HG02798 (cell line): ENCODE results near the gene PIK3R1.

Experiments used
- ATAC-seq: cut with Tn5 transposase; IDR thresholded peaks from one replicate; pipeline ENCODE4 v1.9.1; 2021; ENCODE audit warnings: mild to moderate bottlenecking; ENCODE audit not compliant: unreplicated experiment, poor library complexity

Gene PIK3R1

GRCh38 chr5:68287976-68288706 lies 72.6 kb downstream of the PIK3R1 start:
- ATAC-seq: peak; percentile 73

- peak; percentile 12 for ATAC-seq
Measured at GRCh38 chr5:68288707-68289134, 73.2 kb downstream of the PIK3R1 start.

DNA sequence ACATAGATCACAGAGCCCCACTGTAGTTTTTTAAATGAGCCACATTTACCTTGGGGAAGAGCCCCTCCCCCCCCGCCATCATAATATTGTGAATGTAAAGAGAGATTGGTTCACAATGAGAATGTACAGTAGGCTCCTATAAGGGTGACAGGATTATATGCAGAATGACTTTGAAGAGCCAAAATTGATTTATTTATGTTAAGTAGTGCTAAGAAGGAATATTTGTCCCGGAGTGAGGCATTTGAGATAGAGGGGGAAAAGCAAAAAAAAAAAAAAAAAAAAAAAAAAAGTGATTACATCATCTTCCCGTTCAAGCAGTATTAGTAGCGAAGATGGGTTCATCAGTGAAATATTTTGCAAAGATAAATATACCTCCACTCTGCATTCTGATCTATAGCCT lies 73.9 kb downstream of the PIK3R1 start:
- no peak for ATAC-seq

DNA sequence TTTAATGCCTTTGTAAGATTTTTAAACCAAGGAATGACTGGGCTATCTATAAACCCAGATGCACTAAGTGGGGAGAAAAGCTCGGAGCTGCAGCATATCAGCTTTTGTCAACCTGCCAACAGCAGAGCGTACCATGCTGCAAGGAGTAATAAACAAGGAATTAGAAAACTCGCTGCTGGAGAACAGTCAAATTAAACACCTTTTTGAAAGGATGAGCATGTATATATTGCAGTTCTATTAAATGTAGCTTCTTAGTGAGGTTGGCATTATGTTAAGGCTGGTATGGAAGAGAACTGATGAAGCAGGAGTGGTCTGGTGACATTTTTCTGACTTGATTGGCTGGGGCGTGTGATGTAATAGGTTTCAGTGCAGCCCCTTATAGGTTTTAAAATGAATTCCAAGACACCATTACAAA lies 74.7 kb downstream of the PIK3R1 start:
- ATAC-seq: no peak

DNA sequence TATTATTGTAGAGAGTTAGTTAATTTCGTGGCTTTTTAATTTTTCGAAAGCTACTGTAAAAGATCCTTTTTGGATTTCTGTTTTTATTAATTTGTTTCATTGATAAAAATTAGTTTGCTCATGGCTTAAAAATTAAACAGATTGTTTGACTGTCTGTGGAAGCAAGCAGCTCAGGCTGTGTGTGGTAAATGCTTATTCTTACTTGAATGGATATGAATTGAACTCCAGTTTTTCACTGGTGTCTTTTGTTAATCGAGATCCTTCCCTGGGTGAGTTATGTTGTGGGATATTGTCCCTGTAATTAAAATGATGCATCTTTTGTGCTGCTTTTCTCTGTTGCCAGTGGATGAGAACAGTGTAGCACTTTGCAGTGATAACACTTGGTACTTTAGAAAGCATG lies 75.3 kb downstream of the PIK3R1 start:
- no peak for ATAC-seq

DNA sequence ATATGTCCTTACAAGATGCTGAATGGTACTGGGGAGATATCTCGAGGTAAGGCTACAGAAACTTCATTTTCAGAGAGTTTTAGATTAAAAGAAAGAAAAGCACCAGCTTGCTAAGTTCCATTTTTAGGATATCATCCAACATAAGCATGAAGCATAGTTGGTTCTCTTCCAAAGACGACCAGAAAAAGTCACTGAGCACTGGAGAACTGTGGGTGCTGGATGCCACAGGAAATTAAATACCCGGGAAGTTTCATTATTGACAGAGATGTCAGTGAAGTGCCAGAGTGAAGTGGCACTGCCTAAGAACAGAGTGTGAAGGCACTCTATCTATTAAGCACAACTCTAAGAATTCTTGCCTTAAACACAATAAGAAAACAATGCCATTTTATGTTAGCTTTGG lies 76.8 kb downstream of the PIK3R1 start:
- ATAC-seq: no peak

DNA sequence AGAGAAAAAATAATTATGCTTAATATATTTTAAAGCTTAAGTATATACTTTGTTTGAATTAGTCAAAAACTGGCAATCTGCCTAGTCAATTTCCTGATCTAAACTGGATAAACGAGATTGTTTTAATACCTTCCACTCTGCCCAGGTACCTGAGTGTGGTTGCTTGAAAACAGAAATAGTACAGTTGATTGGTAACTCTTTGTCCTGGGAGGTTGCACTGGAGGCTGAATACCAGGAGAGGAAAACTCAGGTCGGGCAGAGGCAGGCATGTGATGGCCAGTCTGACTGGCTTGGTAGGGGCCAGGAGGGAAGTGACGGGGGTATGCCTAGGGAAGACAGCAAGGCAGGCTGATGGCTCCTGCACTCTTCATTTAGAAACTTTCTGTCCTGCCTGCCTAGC lies 80.2 kb downstream of the PIK3R1 start:
- ATAC-seq: no peak

DNA sequence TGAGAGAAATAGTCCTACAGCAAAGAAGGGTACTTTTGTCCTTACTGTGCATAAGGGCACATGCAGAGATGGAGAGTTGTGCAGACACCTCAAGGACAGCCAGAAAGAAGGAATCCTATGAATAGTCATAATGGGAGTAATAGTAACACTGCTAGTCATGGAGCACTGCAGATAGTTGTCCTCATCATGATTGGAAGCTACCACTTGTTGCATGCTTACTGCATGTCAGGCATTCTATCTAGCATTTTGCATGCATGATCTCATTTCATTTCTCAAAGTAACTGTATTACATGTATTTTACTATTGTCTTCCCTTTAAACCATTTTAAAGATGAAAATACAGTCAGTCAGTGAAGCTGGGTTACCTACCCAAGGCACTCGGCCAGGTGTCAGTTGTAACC lies 81.3 kb downstream of the PIK3R1 start:
- no peak for ATAC-seq

GRCh38 chr5:68297656-68298055 lies 82.1 kb downstream of the PIK3R1 start:
- ATAC-seq: no peak

- ATAC-seq: no peak
Measured at GRCh38 chr5:68298479-68298878, 82.9 kb downstream of the PIK3R1 start.

DNA sequence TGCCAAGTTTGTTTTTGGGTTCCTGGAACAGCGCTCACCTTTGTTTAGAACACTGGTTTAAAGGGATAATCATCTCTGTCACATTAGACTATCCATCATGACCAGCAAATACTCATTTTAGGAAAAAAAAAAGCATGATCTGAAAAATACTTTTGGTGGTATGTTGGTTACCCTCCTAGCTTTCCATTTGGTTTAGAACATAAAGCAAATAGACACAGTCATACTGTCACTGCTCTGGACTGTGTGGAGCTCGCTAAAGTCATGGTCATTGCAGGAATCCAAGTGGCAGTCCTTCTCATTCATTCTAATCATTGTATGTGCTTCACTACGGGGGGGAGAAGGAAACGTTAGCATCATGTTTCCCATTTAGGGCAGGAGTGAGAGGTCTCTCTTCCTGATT lies 83.5 kb downstream of the PIK3R1 start:
- no peak for ATAC-seq

- no peak for ATAC-seq
Measured at GRCh38 chr5:68299575-68299974, 84.0 kb downstream of the PIK3R1 start.

DNA sequence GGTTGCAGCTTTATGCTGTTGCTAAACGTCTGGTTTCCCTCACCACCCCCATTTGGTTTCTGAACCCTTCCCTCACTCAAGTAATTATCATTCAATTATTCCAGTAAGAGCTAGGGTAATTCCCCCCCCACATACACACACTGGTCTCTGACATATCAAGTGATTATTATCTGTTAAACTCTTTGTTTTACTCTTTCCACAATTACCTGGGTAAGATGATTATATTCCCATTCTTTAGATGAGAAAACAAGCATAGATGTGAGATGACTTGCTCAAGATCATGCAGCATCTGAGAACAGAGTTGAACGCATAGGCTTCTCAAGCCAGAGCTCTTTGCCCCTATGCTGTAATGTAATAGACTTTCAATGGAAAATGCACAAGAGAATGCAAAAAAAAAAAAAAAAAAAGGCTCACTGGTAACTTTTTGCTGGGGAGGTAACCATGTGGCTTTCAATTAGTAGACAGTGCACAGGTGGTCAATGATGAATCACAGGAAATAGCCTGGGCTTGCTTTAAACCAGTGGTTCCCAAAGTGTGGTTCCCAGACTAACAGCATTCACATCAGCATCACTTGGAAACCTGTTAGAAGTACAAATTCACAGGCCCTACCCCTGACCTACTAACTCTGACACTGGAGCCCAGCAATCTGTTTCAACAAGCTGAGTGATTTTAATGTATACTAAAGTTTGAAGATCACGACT lies 87.6 kb downstream of the PIK3R1 start:
- peak; percentile 56 for ATAC-seq

DNA sequence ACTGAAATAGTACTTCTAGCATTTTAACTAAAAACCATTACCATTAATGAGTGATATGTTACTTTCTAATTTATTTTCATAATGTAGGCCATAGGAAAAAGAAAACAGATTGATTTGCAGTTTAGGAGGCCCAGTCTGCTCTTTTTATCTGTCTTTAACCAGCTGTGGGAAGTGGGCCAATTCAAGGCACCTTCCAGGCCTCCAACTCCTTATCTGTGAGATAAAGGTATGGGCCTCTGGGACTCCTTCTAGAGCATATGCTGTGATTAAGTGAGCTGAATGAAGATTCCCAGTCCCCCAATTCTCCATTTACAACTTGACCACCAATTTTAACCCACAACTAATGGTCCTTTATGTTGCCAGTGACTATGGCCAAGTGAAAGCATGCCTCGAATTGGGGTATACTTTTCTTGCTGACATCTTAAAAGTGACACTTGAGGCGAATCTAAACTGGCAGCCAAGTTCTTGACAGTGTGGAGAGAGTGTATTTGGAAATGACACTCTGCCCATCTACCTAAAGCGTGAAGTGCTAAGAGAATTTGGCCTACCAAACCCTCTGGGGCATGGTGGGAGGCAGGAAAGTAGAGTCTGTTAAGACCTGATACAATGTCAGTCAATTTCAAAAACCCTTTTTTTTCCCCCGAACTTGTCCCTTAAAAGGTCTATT lies 88.3 kb downstream of the PIK3R1 start:
- peak; percentile 11 for ATAC-seq

DNA sequence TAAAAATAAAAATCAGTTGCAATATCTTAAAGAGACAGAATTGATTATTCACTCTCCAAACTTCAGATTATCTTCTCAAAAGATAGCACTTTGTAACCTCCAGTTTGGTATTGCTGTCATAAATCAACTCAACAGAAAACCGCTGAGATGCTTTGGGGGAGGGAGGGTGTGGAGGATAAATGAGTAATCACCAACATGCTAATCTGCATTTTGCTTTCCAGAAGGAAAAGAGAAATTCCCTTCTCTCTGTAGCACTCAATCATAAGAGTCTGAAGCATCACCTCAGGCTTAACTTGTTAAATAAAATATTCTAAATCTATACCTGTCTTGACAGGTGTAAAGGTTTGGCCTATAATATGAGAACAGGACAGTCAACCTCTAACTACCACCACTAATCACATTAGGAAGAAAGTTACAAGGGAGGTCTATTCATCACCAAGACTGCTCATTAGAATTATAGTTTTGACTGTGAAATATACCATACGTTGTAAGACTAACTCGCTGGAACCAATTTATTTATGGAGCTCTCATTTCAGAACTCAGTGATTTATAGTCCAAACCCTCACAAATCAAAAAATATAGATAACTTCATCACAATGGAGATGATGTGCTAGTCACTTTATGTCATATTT lies 89.0 kb downstream of the PIK3R1 start:
- ATAC-seq: no peak

DNA sequence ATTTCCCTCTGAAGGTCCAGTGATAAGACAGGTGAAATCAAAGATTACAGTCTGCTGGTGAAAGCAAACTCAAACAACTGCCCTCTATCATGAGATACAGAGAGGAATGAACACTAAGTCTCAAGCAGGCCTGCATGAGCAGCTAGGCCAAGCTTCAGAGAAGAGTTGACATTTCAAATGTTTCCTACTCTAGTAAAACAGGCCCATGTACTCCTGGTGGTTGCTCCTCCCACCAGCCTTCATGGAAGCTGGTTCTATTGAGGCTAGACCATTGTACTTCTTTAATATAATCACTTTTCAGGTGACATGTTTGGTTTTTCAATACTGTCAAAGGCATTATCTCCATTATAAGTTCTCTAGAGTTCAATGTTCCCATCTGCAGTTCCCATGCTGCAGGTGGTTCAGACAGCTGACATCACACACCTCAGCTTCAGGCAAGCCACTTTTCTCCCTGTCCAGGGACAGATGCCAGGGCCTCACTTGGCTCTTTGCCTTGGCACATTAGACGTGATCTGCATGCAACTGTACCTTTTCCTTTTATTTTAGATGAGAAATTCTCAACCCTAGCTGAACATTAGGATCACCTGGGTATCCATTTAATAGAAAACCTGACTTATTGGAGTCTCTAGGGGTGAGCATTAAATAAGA lies 89.8 kb downstream of the PIK3R1 start:
- no peak for ATAC-seq

- ATAC-seq: no peak
Measured at GRCh38 chr5:68306361-68307014, 90.9 kb downstream of the PIK3R1 start.

DNA sequence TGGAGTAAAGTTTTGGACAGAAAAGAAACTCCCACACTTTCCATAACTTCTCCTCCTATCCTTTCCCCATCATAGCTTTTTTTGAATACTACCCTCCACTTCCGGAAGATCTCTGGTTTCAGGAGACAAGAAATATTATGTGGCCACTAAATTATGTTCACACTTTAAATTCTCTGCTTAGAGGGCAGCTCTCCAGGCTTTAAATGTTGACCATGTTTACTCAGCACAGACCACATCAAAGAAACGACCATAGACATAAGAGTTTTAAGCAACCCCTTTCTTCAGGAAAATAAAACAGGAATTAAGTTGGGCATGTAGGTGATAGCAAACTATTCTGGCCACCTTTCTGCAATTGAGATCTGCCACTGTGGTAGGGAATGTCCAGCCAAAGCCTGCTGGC lies 97.8 kb downstream of the PIK3R1 start:
- ATAC-seq: no peak

- ATAC-seq: no peak
Measured at GRCh38 chr5:68314465-68314864, 98.9 kb downstream of the PIK3R1 start.

GRCh38 chr5:68315679-68316271 lies 100.2 kb downstream of the PIK3R1 start:
- ATAC-seq: peak; percentile 99
